ENCODE data around the gene HECW1. TPM values are rescaled to one million over a fixed set of nuclear protein-coding genes. Genes with fewer than 3 reads are reported as not detected.
"Not testable (repeated sequence)": the region's sequence is repeated elsewhere in the genome, so short reads cannot be mapped to it uniquely, and the experiment has no call there.

HECW1 gene
- total RNA-seq, 1 donor from 2014 or later: not detected

- H3K27ac Mint-ChIP-seq: no peak overlapping the region
- DNase-seq (ENCODE audit: low spot score): no peak
- no peaks in the 10 kb centered on the region for H3K36me3 Mint-ChIP-seq (ENCODE audit: low read depth)
- peaks cover 25% of the 10 kb centered on the region for H3K27me3 Mint-ChIP-seq (ENCODE audit: low read depth)
- no peak overlapping the region for H3K4me3 Mint-ChIP-seq (ENCODE audit: low read depth)
- intact Hi-C loops (cut with micrococcal nuclease): loop anchor here (10.0 kb wide), 1 partner anchor 260 kb away; no protein-coding TSS in a partner anchor
- H3K9me3 Mint-ChIP-seq: no peaks in the 10 kb centered on the region
- peaks cover 15% of the 10 kb centered on the region for H3K4me1 Mint-ChIP-seq (ENCODE audit: low read depth)
Measured at GRCh38 chr7:43314379-43315158, 202.1 kb downstream of the HECW1 start.

- no peak overlapping the region for H3K27ac Mint-ChIP-seq
- no peaks in the 10 kb centered on the region for H3K9me3 Mint-ChIP-seq
- H3K4me1 Mint-ChIP-seq (ENCODE audit: low read depth): peaks cover 15% of the 10 kb centered on the region
- H3K4me3 Mint-ChIP-seq (ENCODE audit: low read depth): no peak overlapping the region
- no peaks in the 10 kb centered on the region for H3K36me3 Mint-ChIP-seq (ENCODE audit: low read depth)
- no peak for DNase-seq (ENCODE audit: low spot score)
- intact Hi-C loops (cut with micrococcal nuclease): loop anchor here (10.0 kb wide), 1 partner anchor 258 kb away; no protein-coding TSS in a partner anchor
- peaks cover 28% of the 10 kb centered on the region for H3K27me3 Mint-ChIP-seq (ENCODE audit: low read depth)
Measured at GRCh38 chr7:43317075-43317474, 204.6 kb downstream of the HECW1 start.

- no peaks in the 10 kb centered on the region for H3K36me3 Mint-ChIP-seq (ENCODE audit: low read depth)
- peaks cover 25% of the 10 kb centered on the region for H3K27me3 Mint-ChIP-seq (ENCODE audit: low read depth)
- intact Hi-C loops (cut with micrococcal nuclease): loop anchor here (10.0 kb wide), 1 partner anchor 257 kb away; no protein-coding TSS in a partner anchor
- no peak for DNase-seq (ENCODE audit: low spot score)
- no peak overlapping the region for H3K4me3 Mint-ChIP-seq (ENCODE audit: low read depth)
- no peaks in the 10 kb centered on the region for H3K9me3 Mint-ChIP-seq
- no peak overlapping the region for H3K27ac Mint-ChIP-seq
- H3K4me1 Mint-ChIP-seq (ENCODE audit: low read depth): peaks cover 15% of the 10 kb centered on the region
Measured at GRCh38 chr7:43318188-43318770, 205.8 kb downstream of the HECW1 start.

GRCh38 chr7:43325595-43325994 lies 213.1 kb downstream of the HECW1 start:
- Mint-ChIP-seq H3K9me3 (no peaks in the 10 kb centered on the region), H3K27ac (no peak overlapping the region), H3K4me3 (ENCODE audit: low read depth) (no peak overlapping the region), H3K27me3 (ENCODE audit: low read depth) (peaks cover 7% of the 10 kb centered on the region), H3K36me3 (ENCODE audit: low read depth) (no peaks in the 10 kb centered on the region), H3K4me1 (ENCODE audit: low read depth) (no peaks in the 10 kb centered on the region)
- intact Hi-C loops (cut with micrococcal nuclease): no loop called here
- no peak for DNase-seq (ENCODE audit: low spot score)

GRCh38 chr7:43328336-43328735 lies 215.9 kb downstream of the HECW1 start:
- intact Hi-C loops (cut with micrococcal nuclease): no loop called here
- Mint-ChIP-seq H3K9me3 (no peaks in the 10 kb centered on the region), H3K27me3 (ENCODE audit: low read depth) (peaks cover 2% of the 10 kb centered on the region)

GRCh38 chr7:43328785-43329380 lies 216.4 kb downstream of the HECW1 start:
- H3K9me3 Mint-ChIP-seq: no peaks in the 10 kb centered on the region
- peaks cover 2% of the 10 kb centered on the region for H3K27me3 Mint-ChIP-seq (ENCODE audit: low read depth)
- H3K4me3 Mint-ChIP-seq (ENCODE audit: low read depth): no peak overlapping the region
- DNase-seq (ENCODE audit: low spot score): no peak
- H3K4me1 Mint-ChIP-seq (ENCODE audit: low read depth): no peaks in the 10 kb centered on the region
- H3K27ac Mint-ChIP-seq: no peak overlapping the region
- H3K36me3 Mint-ChIP-seq (ENCODE audit: low read depth): no peaks in the 10 kb centered on the region
- intact Hi-C loops (cut with micrococcal nuclease): no loop called here

More at GRCh38 chr7:43328336-43328735, 215.9 kb downstream of the HECW1 start:
- Mint-ChIP-seq H3K27ac (no peak overlapping the region), H3K4me1 (ENCODE audit: low read depth) (no peaks in the 10 kb centered on the region), H3K4me3 (ENCODE audit: low read depth) (no peak overlapping the region), H3K36me3 (ENCODE audit: low read depth) (no peaks in the 10 kb centered on the region)
- DNase-seq (ENCODE audit: low spot score): no peak

- H3K4me1 Mint-ChIP-seq (ENCODE audit: low read depth): no peaks in the 10 kb centered on the region
- no peak overlapping the region for H3K27ac Mint-ChIP-seq
- H3K9me3 Mint-ChIP-seq: no peaks in the 10 kb centered on the region
- H3K4me3 Mint-ChIP-seq (ENCODE audit: low read depth): no peak overlapping the region
- no peaks in the 10 kb centered on the region for H3K36me3 Mint-ChIP-seq (ENCODE audit: low read depth)
- peaks cover 2% of the 10 kb centered on the region for H3K27me3 Mint-ChIP-seq (ENCODE audit: low read depth)
- intact Hi-C loops (cut with micrococcal nuclease): no loop called here
- no peak for DNase-seq (ENCODE audit: low spot score)
Measured at GRCh38 chr7:43332193-43332796, 219.8 kb downstream of the HECW1 start.

- DNase-seq (ENCODE audit: low spot score): no peak
- H3K9me3 Mint-ChIP-seq: no peaks in the 10 kb centered on the region
- H3K27ac Mint-ChIP-seq: no peak overlapping the region
- H3K36me3 Mint-ChIP-seq (ENCODE audit: low read depth): no peaks in the 10 kb centered on the region
- no peaks in the 10 kb centered on the region for H3K4me1 Mint-ChIP-seq (ENCODE audit: low read depth)
- H3K4me3 Mint-ChIP-seq (ENCODE audit: low read depth): no peak overlapping the region
- intact Hi-C loops (cut with micrococcal nuclease): no loop called here
- H3K27me3 Mint-ChIP-seq (ENCODE audit: low read depth): peaks cover 5% of the 10 kb centered on the region
Measured at GRCh38 chr7:43337191-43337590, 224.7 kb downstream of the HECW1 start.

GRCh38 chr7:43337811-43338210 lies 225.4 kb downstream of the HECW1 start:
- Mint-ChIP-seq H3K27me3 (ENCODE audit: low read depth) (peaks cover 5% of the 10 kb centered on the region), H3K27ac (no peak overlapping the region), H3K9me3 (no peaks in the 10 kb centered on the region), H3K4me3 (ENCODE audit: low read depth) (no peak overlapping the region), H3K36me3 (ENCODE audit: low read depth) (no peaks in the 10 kb centered on the region), H3K4me1 (ENCODE audit: low read depth) (no peaks in the 10 kb centered on the region)
- no peak for DNase-seq (ENCODE audit: low spot score)
- intact Hi-C loops (cut with micrococcal nuclease): no loop called here

GRCh38 chr7:43341132-43341531 lies 228.7 kb downstream of the HECW1 start:
- Mint-ChIP-seq H3K4me1 (ENCODE audit: low read depth) (no peaks in the 10 kb centered on the region), H3K4me3 (ENCODE audit: low read depth) (no peak overlapping the region), H3K27ac (no peak overlapping the region), H3K27me3 (ENCODE audit: low read depth) (peaks cover 8% of the 10 kb centered on the region), H3K9me3 (no peaks in the 10 kb centered on the region), H3K36me3 (ENCODE audit: low read depth) (no peaks in the 10 kb centered on the region)
- no peak for DNase-seq (ENCODE audit: low spot score)
- intact Hi-C loops (cut with micrococcal nuclease): no loop called here

GRCh38 chr7:43343417-43343816 lies 231.0 kb downstream of the HECW1 start:
- intact Hi-C loops (cut with micrococcal nuclease); H3K9me3 Mint-ChIP-seq; H3K27me3 Mint-ChIP-seq (ENCODE audit: low read depth); H3K27ac Mint-ChIP-seq; H3K4me1 Mint-ChIP-seq (ENCODE audit: low read depth); DNase-seq (ENCODE audit: low spot score); H3K36me3 Mint-ChIP-seq (ENCODE audit: low read depth); H3K4me3 Mint-ChIP-seq (ENCODE audit: low read depth): not testable (repeated sequence)

- H3K9me3 Mint-ChIP-seq; intact Hi-C loops (cut with micrococcal nuclease); H3K36me3 Mint-ChIP-seq (ENCODE audit: low read depth); H3K4me1 Mint-ChIP-seq (ENCODE audit: low read depth); DNase-seq (ENCODE audit: low spot score); H3K4me3 Mint-ChIP-seq (ENCODE audit: low read depth); H3K27ac Mint-ChIP-seq; H3K27me3 Mint-ChIP-seq (ENCODE audit: low read depth): not testable (repeated sequence)
Measured at GRCh38 chr7:43345696-43346095, 233.2 kb downstream of the HECW1 start.

GRCh38 chr7:43351683-43352082 lies 239.2 kb downstream of the HECW1 start:
- Mint-ChIP-seq H3K4me3 (ENCODE audit: low read depth) (no peak overlapping the region), H3K36me3 (ENCODE audit: low read depth) (no peaks in the 10 kb centered on the region), H3K27ac (no peak overlapping the region), H3K4me1 (ENCODE audit: low read depth) (no peaks in the 10 kb centered on the region), H3K9me3 (peaks cover 21% of the 10 kb centered on the region), H3K27me3 (ENCODE audit: low read depth) (peaks cover 9% of the 10 kb centered on the region)
- intact Hi-C loops (cut with micrococcal nuclease): no loop called here
- no peak for DNase-seq (ENCODE audit: low spot score)

Data from activated T-helper 2 cell treated with anti-CD3 and anti-CD28 coated beads, Interferon-gamma antibody, Interleukin-2, Interleukin-4, amounts not matched to agents 10 μg/mL and 5 μg/mL and 100 μg/mL, durations not matched to agents 14 hours and 24 hours and 36 hours (primary cell).